Bronchial epithelial cell (primary cell): Measurements from ENCODE around the gene CMTR2. TPM values are rescaled to one million over a fixed set of nuclear protein-coding genes. Genes with fewer than 3 reads are reported as not detected.

ENCODE experiments used
- DNase-seq: peaks from one replicate; pipeline ENCODE4 v3.0.0-alpha.2; 2010; ENCODE audit warnings: low read depth
- FAIRE-seq: peaks from 2 replicates; lab custom pipeline; 2011; peaks lifted over from hg19 to GRCh38; lab: Jason Lieb, UNC
- H3K27me3 ChIP-seq: 2 replicates; pipeline ENCODE4 v1.5.1; 2011; ENCODE audit warnings: low read length; ENCODE audit not compliant: control insufficient read depth, insufficient read depth
- H3K36me3 ChIP-seq: 2 replicates; pipeline ENCODE4 v1.5.1; 2011; ENCODE audit warnings: low read length; ENCODE audit not compliant: control insufficient read depth, insufficient read depth
- H3K4me3 ChIP-seq: 2 replicates; pipeline ENCODE4 v1.5.1; 2011; ENCODE audit warnings: mild to moderate bottlenecking, low read depth, low read length, control low read depth
- CTCF ChIP-seq: IDR thresholded peaks from 2 replicates; pipeline ENCODE4 v1.5.1; 2011; ENCODE audit warnings: mild to moderate bottlenecking, moderate library complexity, low read length, control low read depth, inconsistent platforms; ENCODE audit not compliant: insufficient read depth, severe bottlenecking
- total RNA-seq: library from RNA; depleted of rRNA; stranded (reverse); fragments of >200 nt; gene quantifications from 2 replicates; pipeline ENCODE4 v1.2.1, GENCODE V29; 2014

The CMTR2 gene
- total RNA-seq, 1 donor from 2014 or later, result 37.4 TPM

- TF ChIP-seq CTCF, result no peak
- H3K36me3 ChIP-seq, result no peaks in the 10 kb centered on the region
- H3K4me3 ChIP-seq, result peak overlapping the region; percentile 79
- no peaks in the 10 kb centered on the region for H3K27me3 ChIP-seq
- no peak for FAIRE-seq
- DNase-seq, result peak; percentile 51
Observed at GRCh38 chr16:71288570-71288889, 672 bp downstream of the CMTR2 start.

DNA sequence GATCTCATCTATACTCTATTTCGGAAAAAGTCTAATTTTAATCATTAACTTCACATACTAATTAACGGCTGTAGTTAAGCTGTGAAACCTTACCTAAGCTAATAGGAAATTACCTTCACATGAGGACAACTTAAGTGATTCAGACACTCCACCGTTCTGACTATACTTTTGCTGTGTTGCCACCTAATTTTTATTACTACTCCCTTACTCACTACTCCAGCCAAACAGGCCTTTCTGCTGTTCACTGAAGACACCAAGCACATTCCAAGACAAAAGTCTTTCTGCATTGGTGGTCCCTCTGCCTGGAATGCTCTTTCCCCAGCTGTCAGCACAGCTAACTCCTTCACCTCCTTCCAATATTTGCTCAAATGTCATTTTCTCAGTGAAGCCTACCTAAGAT lies 1.3 kb downstream of the CMTR2 start:
- no peak for TF ChIP-seq CTCF
- H3K4me3 ChIP-seq, result peak overlapping the region; percentile 79
- FAIRE-seq (no peak), DNase-seq (peak; percentile 55)
- H3K27me3 ChIP-seq, result no peaks in the 10 kb centered on the region
- no peaks in the 10 kb centered on the region for H3K36me3 ChIP-seq

- no peak for TF ChIP-seq CTCF
- FAIRE-seq (no peak), DNase-seq (no peak)
- Histone ChIP-seq H3K36me3 (no peaks in the 10 kb centered on the region), H3K4me3 (no peak overlapping the region), H3K27me3 (no peaks in the 10 kb centered on the region)
Observed at GRCh38 chr16:71287454-71287853, 1.7 kb downstream of the CMTR2 start.

DNA sequence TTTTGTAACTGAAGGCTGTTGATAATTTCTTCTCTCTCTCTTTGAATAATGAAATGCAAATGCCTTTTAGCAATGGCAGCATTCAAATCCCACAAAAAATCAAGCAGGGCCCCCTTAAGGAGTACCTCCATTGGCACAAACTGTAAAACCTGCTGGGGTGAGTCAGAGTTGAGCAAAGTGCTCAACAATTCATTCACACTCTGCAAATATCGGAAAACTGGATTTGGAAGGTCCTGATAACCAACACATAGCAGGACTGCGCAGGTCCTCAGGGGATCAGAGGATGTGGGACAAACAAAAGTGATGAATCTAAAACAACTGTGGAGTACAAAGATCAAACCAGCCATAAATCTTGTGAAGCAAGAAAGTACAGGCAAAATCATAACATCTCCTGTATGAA lies 5.6 kb downstream of the CMTR2 start:
- no peak for TF ChIP-seq CTCF
- no peaks in the 10 kb centered on the region for H3K36me3 ChIP-seq
- H3K27me3 ChIP-seq, result no peaks in the 10 kb centered on the region
- DNase-seq (peak; percentile 12), FAIRE-seq (no peak)
- no peak overlapping the region for H3K4me3 ChIP-seq

DNA sequence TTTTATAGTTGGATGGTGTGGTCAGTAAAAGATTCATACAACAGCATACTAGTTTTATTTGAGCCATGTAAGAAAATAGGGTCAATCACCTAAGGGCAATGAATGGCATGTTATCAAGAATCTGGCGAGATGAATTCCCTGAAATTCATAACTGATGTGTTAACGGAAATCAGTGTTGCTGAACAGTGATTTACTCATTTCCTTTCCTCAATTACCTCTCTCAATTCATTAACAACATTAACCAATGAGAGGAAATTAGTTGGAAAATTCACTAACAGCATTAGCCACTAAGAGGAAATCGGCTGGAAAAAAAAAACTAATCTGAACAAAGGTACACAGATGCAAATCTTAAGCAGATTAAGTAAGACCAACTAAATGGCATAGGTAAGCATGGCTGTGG lies 6.3 kb downstream of the CMTR2 start:
- FAIRE-seq (no peak), DNase-seq (peak; percentile 12)
- no peaks in the 10 kb centered on the region for H3K36me3 ChIP-seq
- H3K4me3 ChIP-seq, result no peak overlapping the region
- no peak for TF ChIP-seq CTCF
- H3K27me3 ChIP-seq, result no peaks in the 10 kb centered on the region

- H3K4me3 ChIP-seq, result no peak overlapping the region
- no peaks in the 10 kb centered on the region for H3K36me3 ChIP-seq
- no peak for DNase-seq
- FAIRE-seq, result no peak
- no peak for TF ChIP-seq CTCF
- H3K27me3 ChIP-seq, result no peaks in the 10 kb centered on the region
Observed at GRCh38 chr16:71276589-71277334, 12.4 kb downstream of the CMTR2 start.
